Fibroblast of mammary gland (primary cell): Measurements from ENCODE around the gene CLTCL1.
"Not testable (repeated sequence)": the region's sequence is repeated elsewhere in the genome, so short reads cannot be mapped to it uniquely, and the experiment has no call there.

Source experiments
- DNase-seq: peaks from one replicate; pipeline ENCODE4 v3.0.0-alpha.2; 2010; ENCODE audit warnings: low read depth
- H3K4me3 ChIP-seq: 2 replicates; pipeline ENCODE4 v1.5.1; 2011; ENCODE audit warnings: low read depth, mild to moderate bottlenecking, low read length, moderate library complexity; ENCODE audit not compliant: control insufficient read depth
- TF ChIP-seq, protein P1 (sequence below): conservative IDR thresholded peaks from 2 replicates; pipeline ENCODE4 v1.5.1; 2011; ENCODE audit warnings: low read depth, low read length, inconsistent platforms; ENCODE audit not compliant: control insufficient read depth, insufficient read depth

The CLTCL1 gene

DNA sequence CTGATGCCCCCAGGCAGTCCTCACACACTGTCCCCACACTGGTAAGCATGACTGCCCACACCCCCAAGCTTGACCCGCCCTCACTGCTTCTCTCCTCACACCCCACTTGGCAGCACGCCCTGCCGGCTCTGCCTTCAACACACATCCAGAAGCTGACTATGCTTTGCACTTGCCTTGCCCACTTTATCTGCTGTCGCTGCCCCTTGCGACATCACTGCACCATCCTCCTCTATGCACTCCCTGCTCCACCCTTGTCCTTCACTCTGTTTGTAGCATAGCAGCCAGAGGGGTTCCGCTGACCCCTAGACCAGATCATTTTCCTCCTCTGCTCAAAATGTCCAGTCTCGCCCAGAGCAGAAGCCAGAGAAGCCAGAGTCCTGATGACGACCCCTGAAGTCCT is 87.7 kb downstream of the CLTCL1 start:
- no peak for DNase-seq
- no peak overlapping the region for H3K4me3 ChIP-seq
- TF ChIP-seq, protein P1, sequence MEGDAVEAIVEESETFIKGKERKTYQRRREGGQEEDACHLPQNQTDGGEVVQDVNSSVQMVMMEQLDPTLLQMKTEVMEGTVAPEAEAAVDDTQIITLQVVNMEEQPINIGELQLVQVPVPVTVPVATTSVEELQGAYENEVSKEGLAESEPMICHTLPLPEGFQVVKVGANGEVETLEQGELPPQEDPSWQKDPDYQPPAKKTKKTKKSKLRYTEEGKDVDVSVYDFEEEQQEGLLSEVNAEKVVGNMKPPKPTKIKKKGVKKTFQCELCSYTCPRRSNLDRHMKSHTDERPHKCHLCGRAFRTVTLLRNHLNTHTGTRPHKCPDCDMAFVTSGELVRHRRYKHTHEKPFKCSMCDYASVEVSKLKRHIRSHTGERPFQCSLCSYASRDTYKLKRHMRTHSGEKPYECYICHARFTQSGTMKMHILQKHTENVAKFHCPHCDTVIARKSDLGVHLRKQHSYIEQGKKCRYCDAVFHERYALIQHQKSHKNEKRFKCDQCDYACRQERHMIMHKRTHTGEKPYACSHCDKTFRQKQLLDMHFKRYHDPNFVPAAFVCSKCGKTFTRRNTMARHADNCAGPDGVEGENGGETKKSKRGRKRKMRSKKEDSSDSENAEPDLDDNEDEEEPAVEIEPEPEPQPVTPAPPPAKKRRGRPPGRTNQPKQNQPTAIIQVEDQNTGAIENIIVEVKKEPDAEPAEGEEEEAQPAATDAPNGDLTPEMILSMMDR: no peak

DNA sequence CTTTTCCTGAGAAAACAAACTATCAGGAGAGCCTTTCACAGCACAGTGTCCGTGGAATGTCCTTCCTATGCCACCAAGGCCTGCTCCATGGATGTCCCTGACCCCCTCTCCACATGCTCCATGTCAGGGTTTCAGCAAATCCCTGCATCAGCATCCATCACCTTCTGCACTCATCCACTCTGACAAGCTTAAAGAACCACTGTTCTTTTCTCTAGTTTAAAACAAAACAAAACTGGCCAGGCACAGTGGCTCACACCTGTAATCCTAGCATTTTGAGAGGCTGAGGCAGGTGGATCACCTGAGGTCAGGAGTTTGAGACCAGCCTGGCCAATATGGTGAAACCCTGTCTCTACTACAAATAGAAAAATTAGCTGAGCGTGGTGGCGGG is 88.7 kb downstream of the CLTCL1 start:
- DNase-seq, H3K4me3 ChIP-seq: not testable (repeated sequence)

DNA sequence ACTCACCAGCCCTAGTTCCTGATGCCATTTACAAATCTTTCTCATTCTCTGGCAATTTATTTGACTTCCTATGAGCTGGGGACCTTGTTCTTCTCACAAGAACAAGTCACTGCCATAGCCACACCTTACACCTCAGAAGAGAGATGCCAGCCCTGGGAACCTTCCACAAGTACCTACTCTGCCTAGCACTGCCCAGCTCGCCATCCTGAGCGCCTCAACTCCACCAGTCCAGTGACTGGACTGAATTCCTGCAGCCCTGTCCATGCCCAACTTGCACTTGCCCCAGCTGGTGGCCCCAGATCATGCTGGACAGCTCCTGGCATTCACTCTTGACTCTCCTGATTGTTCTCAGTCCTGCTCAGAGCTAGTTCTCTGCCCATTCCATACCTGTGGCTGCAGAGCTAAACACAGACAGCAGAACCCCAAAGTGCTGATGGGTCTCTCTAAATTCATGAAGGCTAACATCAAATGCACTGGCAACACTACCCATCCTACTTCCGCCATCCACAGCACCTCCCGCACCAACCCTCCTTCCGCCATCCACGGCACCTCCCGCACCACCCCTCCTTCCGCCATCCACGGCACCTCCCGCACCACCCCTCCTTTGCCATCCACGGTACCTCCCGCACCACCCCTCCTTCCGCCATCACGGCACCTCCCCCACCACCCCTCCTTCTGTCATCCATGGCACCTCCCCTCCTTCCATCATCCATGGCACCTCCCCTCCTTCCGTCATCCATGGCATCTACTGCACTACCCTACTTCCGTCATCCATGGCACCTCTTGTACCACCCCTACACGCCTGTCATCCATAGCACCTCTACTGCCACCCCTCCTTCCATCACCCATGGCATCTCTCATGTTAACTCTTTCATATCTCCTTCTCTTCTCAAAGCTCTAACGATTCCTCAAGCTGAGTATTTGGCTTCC is 89.4 kb downstream of the CLTCL1 start:
- no peak for DNase-seq
- TF ChIP-seq, protein P1: no peak
- H3K4me3 ChIP-seq: no peak overlapping the region

DNA sequence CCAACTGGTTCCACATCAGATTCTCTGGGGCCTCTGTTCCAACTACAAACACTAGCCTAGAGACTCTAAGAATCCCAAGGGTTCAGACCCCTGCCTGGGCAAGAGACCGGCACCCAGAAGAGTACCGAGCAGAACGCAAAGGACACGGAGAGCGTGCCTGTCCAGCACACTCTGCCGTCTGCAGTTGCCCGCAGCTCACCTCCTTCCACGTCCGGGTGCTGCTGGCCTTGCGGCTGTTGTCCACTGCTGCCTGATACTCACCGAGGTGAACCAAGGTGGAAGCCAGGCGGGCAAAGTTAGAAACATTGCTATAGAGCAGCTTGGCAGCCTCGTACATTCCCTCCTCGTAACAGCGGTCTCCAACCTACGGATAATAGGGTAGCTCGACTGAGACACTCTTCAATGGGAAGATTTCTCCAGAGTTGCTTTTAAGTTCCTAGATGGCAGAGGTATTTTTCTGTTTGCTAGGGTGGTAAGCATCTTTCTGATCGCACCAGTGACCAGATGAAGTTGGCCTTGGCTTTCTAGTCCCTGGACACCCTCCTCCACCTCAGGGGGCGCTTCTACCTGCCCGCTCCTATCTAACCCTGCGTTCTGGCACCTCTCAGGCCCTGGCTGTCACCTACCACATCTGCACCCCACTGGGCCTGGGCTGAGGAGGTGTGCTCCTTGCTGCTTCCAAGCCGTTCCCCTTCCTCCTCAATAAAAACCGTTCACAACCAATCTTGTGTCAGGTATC is 90.2 kb downstream of the CLTCL1 start:
- no peak for DNase-seq
- TF ChIP-seq, protein P1: no peak
- H3K4me3 ChIP-seq: no peak overlapping the region

DNA sequence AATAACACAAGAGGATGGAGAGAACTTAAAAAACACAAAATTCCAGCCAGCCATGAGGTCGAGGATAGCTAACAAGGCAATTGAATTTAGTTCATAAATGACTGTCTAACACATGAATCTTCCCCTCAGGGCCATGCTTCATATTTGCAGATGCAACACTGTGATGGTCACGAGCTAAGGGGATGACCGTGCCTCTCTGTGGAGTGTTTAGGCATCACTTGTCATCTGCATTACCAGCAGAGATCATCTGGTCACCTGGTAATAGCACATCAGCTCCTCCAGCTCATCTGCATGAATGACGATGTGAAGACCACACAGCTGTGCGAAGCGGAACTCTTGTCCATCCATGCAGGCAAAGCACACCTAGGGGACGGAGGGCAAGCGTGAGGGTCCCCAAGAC is 92.0 kb downstream of the CLTCL1 start:
- TF ChIP-seq, protein P1: no peak
- DNase-seq: no peak
- no peak overlapping the region for H3K4me3 ChIP-seq

DNA sequence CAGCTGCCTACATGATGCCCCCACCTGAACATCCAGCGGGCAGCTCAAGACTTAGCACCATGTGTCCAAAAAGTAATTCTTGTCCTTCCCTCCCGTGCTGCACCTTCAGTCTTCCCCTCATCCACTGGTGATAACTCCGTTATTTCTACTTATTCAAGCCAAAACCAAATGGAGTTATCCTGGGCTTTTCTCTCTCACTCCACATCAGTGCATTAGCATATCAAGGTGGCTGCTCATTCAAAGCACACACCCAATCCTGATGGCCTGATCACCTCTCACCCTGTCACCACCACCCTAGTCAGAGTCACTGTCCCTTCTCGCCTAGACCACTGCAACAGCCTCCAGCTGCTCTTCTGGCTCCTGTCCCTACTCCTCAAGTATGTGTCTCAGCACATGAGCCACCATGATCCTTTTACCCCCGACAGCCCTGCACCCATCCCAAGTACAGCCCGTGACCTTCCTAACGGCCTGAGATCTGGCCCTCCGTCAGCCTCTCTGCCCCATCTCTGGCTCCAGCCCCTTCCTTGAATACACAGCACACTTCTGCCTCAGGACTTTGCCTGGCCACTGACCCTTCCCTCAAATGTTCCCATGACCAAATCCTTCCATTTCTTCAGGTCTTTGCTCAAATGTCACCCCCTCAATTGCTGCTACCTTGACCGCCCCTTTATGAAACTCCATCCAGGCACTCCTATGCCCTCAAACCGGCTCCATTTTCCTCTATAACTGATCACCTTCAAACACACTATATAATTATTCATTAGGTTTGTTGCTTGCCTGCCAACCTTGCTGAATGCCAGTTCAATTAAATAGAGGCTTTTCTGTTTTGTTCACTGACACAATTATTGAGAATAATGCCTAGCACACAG is 93.3 kb downstream of the CLTCL1 start:
- no peak overlapping the region for H3K4me3 ChIP-seq
- no peak for DNase-seq
- TF ChIP-seq, protein P1: no peak
